GM23338 (cell line): Measurements from ENCODE around the gene ATP5IF1. TPM values are rescaled to one million over a fixed set of nuclear protein-coding genes. Genes with fewer than 3 reads are reported as not detected.

Experiments used
- ATAC-seq: fragments of 200-7000 bp; cut with Tn5 transposase; 3 replicates; pipeline ENCODE4 v1.9.1; 2020
- DNase-seq: peaks from one replicate; pipeline ENCODE4 v3.0.0-alpha.2; 2015; ENCODE audit warnings: low spot score
- H2AFZ ChIP-seq: fragments of 200-600 bp; sonication (generic); 2 replicates; pipeline ENCODE4 v1.8.0; 2016; ENCODE audit warnings: antibody characterized with exemption, mild to moderate bottlenecking, moderate library complexity
- H3F3A ChIP-seq: fragments of 200-600 bp; sonication (generic); replicated peaks from 2 replicates; pipeline ENCODE4 v1.8.0; 2017; ENCODE audit warnings: antibody characterized with exemption, mixed run types, low read depth
- H3K27ac ChIP-seq: fragments of 200-600 bp; sonication (generic); 2 replicates; pipeline ENCODE4 v1.6.1; 2016; ENCODE audit warnings: low read depth
- H3K27me3 ChIP-seq: fragments of 200-600 bp; sonication (generic); 2 replicates; pipeline ENCODE4 v1.8.0; 2016; ENCODE audit warnings: mild to moderate bottlenecking, mixed run types, moderate library complexity; ENCODE audit not compliant: insufficient read depth
- H3K36me3 ChIP-seq: fragments of 200-600 bp; sonication (generic); 2 replicates; pipeline ENCODE4 v1.8.0; 2016; ENCODE audit warnings: mild to moderate bottlenecking; ENCODE audit not compliant: insufficient read depth
- H3K4me1 ChIP-seq: fragments of 200-600 bp; sonication (generic); 2 replicates; pipeline ENCODE4 v1.8.0; 2016; ENCODE audit warnings: mild to moderate bottlenecking, moderate library complexity; ENCODE audit not compliant: insufficient read depth
- H3K4me2 ChIP-seq: fragments of 200-600 bp; sonication (generic); 2 replicates; pipeline ENCODE4 v1.7.1; 2017; ENCODE audit warnings: mixed run types
- H3K4me3 ChIP-seq: fragments of 200-600 bp; sonication (generic); 2 replicates; pipeline ENCODE4 v1.6.1; 2016; ENCODE audit warnings: mixed run types
- H3K79me2 ChIP-seq: fragments of 200-600 bp; sonication (generic); replicated peaks from 2 replicates; pipeline ENCODE4 v1.8.0; 2017; ENCODE audit warnings: mild to moderate bottlenecking; ENCODE audit not compliant: insufficient read depth
- H3K9me2 ChIP-seq: fragments of 200-600 bp; sonication (generic); 2 replicates; pipeline ENCODE4 v1.8.0; 2017; ENCODE audit not compliant: insufficient read depth
- H4K20me1 ChIP-seq: fragments of 200-600 bp; sonication (generic); replicated peaks from 2 replicates; pipeline ENCODE4 v1.8.0; 2017; ENCODE audit warnings: mild to moderate bottlenecking; ENCODE audit not compliant: insufficient read depth
- H3K27ac Mint-ChIP-seq: 2 replicates; pipeline ENCODE4 v1.8.0; 2020; ENCODE audit warnings: inconsistent platforms, mild to moderate bottlenecking, moderate library complexity, mixed read lengths
- H3K27me3 Mint-ChIP-seq: 3 replicates; pipeline ENCODE4 v1.8.0; 2022; ENCODE audit warnings: low read depth, mild to moderate bottlenecking, moderate library complexity, mixed read lengths, inconsistent platforms; ENCODE audit not compliant: insufficient read depth, poor library complexity
- H3K36me3 Mint-ChIP-seq: 3 replicates; pipeline ENCODE4 v1.8.0; 2021; ENCODE audit warnings: low read depth, mild to moderate bottlenecking, inconsistent platforms, moderate library complexity, mixed read lengths
- H3K4me1 Mint-ChIP-seq: 3 replicates; pipeline ENCODE4 v1.8.0; 2020; ENCODE audit warnings: mild to moderate bottlenecking, inconsistent platforms, mixed read lengths
- H3K4me3 Mint-ChIP-seq: 3 replicates; pipeline ENCODE4 v1.8.0; 2021; ENCODE audit warnings: moderate library complexity, mild to moderate bottlenecking, inconsistent platforms, mixed read lengths
- H3K9me3 Mint-ChIP-seq: 3 replicates; pipeline ENCODE4 v1.8.0; 2020; ENCODE audit warnings: moderate library complexity, mild to moderate bottlenecking, inconsistent platforms, mixed read lengths
- CREB1 ChIP-seq: fragments of 250-450 bp; sonication (Bioruptor Pico); IDR thresholded peaks from 2 replicates; pipeline ENCODE4 v1.5.0; 2020; ENCODE audit warnings: low read depth, mild to moderate bottlenecking, moderate library complexity
- ETS1 ChIP-seq: IDR thresholded peaks from 2 replicates; pipeline ENCODE4 v1.6.1; 2016; ENCODE audit warnings: antibody characterized with exemption
- EZH2 ChIP-seq: fragments of 200-600 bp; sonication (generic); IDR thresholded peaks from one replicate; pipeline ENCODE4 v1.8.0; 2017; ENCODE audit warnings: antibody characterized with exemption, mild to moderate bottlenecking, low read depth; ENCODE audit not compliant: unreplicated experiment
- EZH2phosphoT487 ChIP-seq: fragments of 200-600 bp; sonication (generic); IDR thresholded peaks from one replicate; pipeline ENCODE4 v1.8.1; 2018; ENCODE audit warnings: antibody characterized with exemption; ENCODE audit not compliant: unreplicated experiment
- POLR2AphosphoS5 ChIP-seq: IDR thresholded peaks from 2 replicates; pipeline ENCODE4 v1.6.1; 2016; ENCODE audit warnings: antibody characterized with exemption, low read depth
- REST ChIP-seq: IDR thresholded peaks from one replicate; pipeline ENCODE4 v1.6.1; 2018; ENCODE audit warnings: antibody characterized with exemption; ENCODE audit not compliant: unreplicated experiment
- STAT1 ChIP-seq: IDR thresholded peaks from one replicate; pipeline ENCODE4 v1.6.1; 2016; ENCODE audit warnings: antibody characterized with exemption; ENCODE audit not compliant: unreplicated experiment
- ZNF114 ChIP-seq: fragments of 250-450 bp; sonication (Bioruptor Pico); IDR thresholded peaks from 2 replicates; pipeline ENCODE4 v1.5.0; 2020; ENCODE audit warnings: mild to moderate bottlenecking, moderate library complexity
- ZNF331 ChIP-seq: fragments of 250-450 bp; sonication (Bioruptor Pico); IDR thresholded peaks from 2 replicates; pipeline ENCODE4 v1.5.0; 2020; ENCODE audit warnings: low read depth, mild to moderate bottlenecking, moderate library complexity
- polyA plus RNA-seq: library from polyadenylated mRNA; unstranded; fragments of >200 nt; fragmentation: Nextera tagmentation; extraction: Ambion mirVana; gene quantifications from 2 replicates; pipeline ENCODE4 v1.2.1, GENCODE V29; 2016
- total RNA-seq: library from RNA; depleted of rRNA; stranded (reverse); fragments of >200 nt; shearing (Covaris generic); gene quantifications from 2 replicates; pipeline ENCODE4 v1.2.3, GENCODE V29; 2014

ATP5IF1 gene
- total and polyA plus RNA-seq, 2 experiments from 2014 or later, result 230 to 1,325 TPM

DNA sequence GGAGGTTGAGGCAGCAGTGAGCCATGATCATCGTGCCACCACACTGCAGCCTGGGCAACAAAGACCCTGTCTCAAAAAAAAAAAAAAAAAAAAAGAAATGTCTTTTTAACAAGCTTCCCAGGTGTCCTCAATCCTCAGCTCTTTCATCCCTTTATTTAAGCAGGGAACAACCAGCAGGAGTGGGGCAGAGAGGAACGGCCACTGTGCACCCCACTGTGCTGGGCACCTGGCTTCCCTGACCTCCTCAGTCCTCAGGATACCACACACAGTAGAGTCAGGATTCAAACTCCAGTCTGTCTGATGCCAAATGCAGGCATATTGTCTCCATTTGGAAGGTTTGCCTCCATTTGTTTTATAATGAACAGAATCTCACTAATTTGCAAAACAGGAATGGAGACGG is 39.6 kb upstream of the ATP5IF1 start:
- Mint-ChIP-seq H3K9me3 (no peaks in the 10 kb centered on the region), H3K4me1 (peaks cover 28% of the 10 kb centered on the region), H3K27me3 (peaks cover 14% of the 10 kb centered on the region), H3K27ac (peak overlapping the region; percentile 93), H3K36me3 (peaks cover 33% of the 10 kb centered on the region), H3K4me3 (peak overlapping the region; percentile 38; the same call in 1 of the 3 replicates)
- Histone ChIP-seq H3K36me3 (peaks cover 21% of the 10 kb centered on the region), H3K9me2 (no peaks in the 10 kb centered on the region), H4K20me1 (peaks cover 2% of the 10 kb centered on the region; the same call in 1 of the 2 replicates), H3K4me3 (peak overlapping the region; percentile 7; the same call in 1 of the 2 replicates), H3K79me2 (no peaks in the 10 kb centered on the region), H3K4me2 (peak overlapping the region; percentile 36; the same call in 1 of the 2 replicates), H3K27ac (peak overlapping the region; percentile 86), H2AFZ (no peak overlapping the region), H3K27me3 (no peaks in the 10 kb centered on the region), H3K4me1 (peaks cover 30% of the 10 kb centered on the region), H3F3A (peaks cover 21% of the 10 kb centered on the region; the same call in 1 of the 2 replicates)
- DNase-seq (peak; percentile 36), ATAC-seq (peak; percentile 65)
- TF ChIP-seq STAT1 (no peak), CREB1 (no peak)

DNA sequence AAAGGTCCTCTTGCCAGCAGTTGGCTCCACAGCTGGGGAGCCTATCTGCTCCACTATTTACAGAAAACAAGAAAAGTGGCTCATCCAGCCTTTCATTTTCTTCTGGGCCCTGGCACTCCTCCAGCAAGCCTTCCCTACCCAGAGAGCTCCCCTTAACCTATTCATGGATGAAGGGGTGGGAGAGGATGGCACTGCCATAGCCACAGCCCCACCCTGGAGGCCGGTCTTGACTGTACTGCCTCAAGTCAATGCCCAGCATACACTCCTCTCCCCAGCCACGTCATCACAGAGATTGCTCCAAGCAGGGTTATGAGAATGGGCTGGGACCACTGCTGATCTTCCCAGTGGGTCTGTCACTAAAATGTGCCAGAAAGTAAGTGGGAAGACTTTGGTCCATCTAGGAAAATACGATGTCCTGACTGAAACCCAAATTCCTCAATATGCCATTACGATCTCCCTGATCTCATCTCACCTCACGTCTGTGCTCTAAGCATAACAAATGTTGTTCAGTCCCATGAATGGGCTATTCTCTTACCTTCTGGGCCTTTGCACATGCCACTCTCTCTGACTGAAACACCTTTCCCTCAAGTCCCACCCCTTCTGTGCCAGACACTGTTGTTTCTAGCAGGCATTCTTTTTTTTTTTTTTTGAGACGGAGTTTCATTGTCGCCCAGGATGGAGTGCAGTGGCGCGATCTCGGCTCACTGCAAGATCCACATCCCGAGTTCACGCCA is 38.1 kb upstream of the ATP5IF1 start:
- H2AFZ ChIP-seq, result no peak overlapping the region
- peaks cover 2% of the 10 kb centered on the region; the same call in 1 of the 2 replicates for H4K20me1 ChIP-seq
- H3K9me2 ChIP-seq, result no peaks in the 10 kb centered on the region
- H3K27ac ChIP-seq, result peak overlapping the region; percentile 86; the same call in 1 of the 2 replicates
- H3K9me3 Mint-ChIP-seq, result no peaks in the 10 kb centered on the region
- H3K27ac Mint-ChIP-seq, result peak overlapping the region; percentile 32; the same call in 1 of the 2 replicates
- H3F3A ChIP-seq, result peaks cover 21% of the 10 kb centered on the region; the same call in 1 of the 2 replicates
- DNase-seq (no peak), ATAC-seq (no peak)
- peaks cover 41% of the 10 kb centered on the region for H3K36me3 Mint-ChIP-seq
- H3K79me2 ChIP-seq, result no peaks in the 10 kb centered on the region
- H3K36me3 ChIP-seq, result peaks cover 23% of the 10 kb centered on the region
- no peak overlapping the region; the same call in 2 of the 3 replicates for H3K4me3 Mint-ChIP-seq
- H3K4me3 ChIP-seq, result no peak overlapping the region
- TF ChIP-seq EZH2 (no peak), STAT1 (no peak), ZNF331 (CRISPR knock-in tag) (no peak), ZNF114 (CRISPR knock-in tag) (no peak)
- H3K27me3 Mint-ChIP-seq, result peaks cover 14% of the 10 kb centered on the region
- H3K27me3 ChIP-seq, result no peaks in the 10 kb centered on the region
- peaks cover 28% of the 10 kb centered on the region for H3K4me1 Mint-ChIP-seq
- peaks cover 30% of the 10 kb centered on the region for H3K4me1 ChIP-seq
- H3K4me2 ChIP-seq, result no peak overlapping the region

DNA sequence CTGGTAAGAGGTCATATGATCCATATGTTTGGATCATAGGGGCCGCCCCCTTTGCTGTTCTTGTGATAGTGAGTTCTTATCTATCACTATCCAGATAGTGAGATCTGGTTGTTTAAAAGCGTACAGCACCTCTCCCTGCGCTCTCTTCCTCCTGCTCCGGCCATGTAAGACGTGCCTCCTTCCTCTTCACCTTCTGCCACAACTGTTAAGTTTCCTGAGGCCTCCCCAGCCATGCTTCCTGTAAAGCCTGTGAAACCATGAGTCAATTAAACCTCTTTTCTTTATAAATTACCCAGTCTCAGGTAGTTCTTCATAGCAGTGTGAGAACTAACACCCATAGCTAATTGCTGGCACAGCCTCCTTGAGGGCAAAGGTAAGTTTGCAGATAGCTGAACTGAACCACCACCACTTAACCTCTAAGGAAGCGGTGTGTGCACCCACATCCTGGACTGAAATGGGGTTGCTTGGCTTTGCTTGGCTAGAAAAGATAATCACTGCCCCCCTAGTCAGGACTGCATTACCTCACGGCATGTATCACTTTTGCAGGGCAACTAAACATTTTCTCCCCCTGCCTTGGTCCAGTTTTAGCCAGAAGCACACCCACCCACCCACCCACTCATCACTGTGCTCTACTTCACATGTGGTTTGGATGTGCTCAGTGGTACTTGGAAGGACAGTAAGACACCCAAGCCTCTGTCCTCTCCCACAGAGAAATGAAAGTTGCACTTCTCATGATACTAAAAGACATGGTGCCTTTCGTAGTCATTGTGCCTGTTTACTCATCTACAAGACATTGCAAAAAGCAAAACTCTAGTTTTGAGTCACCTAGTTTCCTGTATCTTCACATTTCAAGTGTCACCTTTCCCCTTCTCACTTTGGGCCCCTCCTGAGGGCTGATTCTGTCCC is 36.3 kb upstream of the ATP5IF1 start:
- no peak overlapping the region for H2AFZ ChIP-seq
- H3K4me3 ChIP-seq, result no peak overlapping the region
- H3K4me2 ChIP-seq, result no peak overlapping the region
- no peak overlapping the region for H3K27ac Mint-ChIP-seq
- H3K27ac ChIP-seq, result no peak overlapping the region
- H3K36me3 ChIP-seq, result peaks cover 38% of the 10 kb centered on the region
- peaks cover 56% of the 10 kb centered on the region for H3K36me3 Mint-ChIP-seq
- H3K4me1 ChIP-seq, result peaks cover 24% of the 10 kb centered on the region
- H3K79me2 ChIP-seq, result no peaks in the 10 kb centered on the region
- peaks cover 2% of the 10 kb centered on the region; the same call in 1 of the 2 replicates for H4K20me1 ChIP-seq
- no peaks in the 10 kb centered on the region for H3K27me3 ChIP-seq
- H3F3A ChIP-seq, result peaks cover 21% of the 10 kb centered on the region; the same call in 1 of the 2 replicates
- H3K27me3 Mint-ChIP-seq, result peaks cover 10% of the 10 kb centered on the region
- H3K9me2 ChIP-seq, result no peaks in the 10 kb centered on the region
- ATAC-seq, result no peak
- H3K4me3 Mint-ChIP-seq, result no peak overlapping the region
- H3K9me3 Mint-ChIP-seq, result no peaks in the 10 kb centered on the region
- no peak for DNase-seq
- H3K4me1 Mint-ChIP-seq, result peaks cover 19% of the 10 kb centered on the region
- no peak for TF ChIP-seq REST
- TF ChIP-seq ZNF331 (CRISPR knock-in tag), result no peak
- no peak for TF ChIP-seq POLR2AphosphoS5
- TF ChIP-seq EZH2phosphoT487, result no peak
- no peak for TF ChIP-seq ETS1
